Mucosa of rectum (tissue), 2 donors: ENCODE results near the gene PTPDC1.

Experiments used
- H3K27ac ChIP-seq, 2 donors: one replicate each; pipeline ENCODE4 v1.7.0; 2013; ENCODE audit warnings: inconsistent platforms in 2 of 2, low read depth in 2 of 2, low read length in 2 of 2
- H3K27me3 ChIP-seq, 2 donors: one replicate each; pipeline ENCODE4 v1.7.0; 2013; ENCODE audit warnings: low read length in 2 of 2; ENCODE audit not compliant: control insufficient read depth in 2 of 2, insufficient read depth in 2 of 2
- H3K36me3 ChIP-seq, 2 donors: one replicate each; pipeline ENCODE4 v1.7.0; 2013; ENCODE audit warnings: low read length in 2 of 2; ENCODE audit not compliant: control insufficient read depth in 2 of 2, insufficient read depth in 2 of 2
- H3K4me1 ChIP-seq, 2 donors: one replicate each; pipeline ENCODE4 v1.7.0; 2013; ENCODE audit warnings: low read length in 2 of 2, mild to moderate bottlenecking in 1 of 2; ENCODE audit not compliant: control insufficient read depth in 2 of 2, insufficient read depth in 2 of 2
- H3K4me3 ChIP-seq, 2 donors: one replicate each; pipeline ENCODE4 v1.7.0; 2013; ENCODE audit warnings: low read length in 2 of 2
- H3K9ac ChIP-seq, 2 donors: one replicate each; pipeline ENCODE4 v1.7.0; 2013; ENCODE audit warnings: low read length in 2 of 2, low read depth in 1 of 2, mild to moderate bottlenecking in 1 of 2
- H3K9me3 ChIP-seq, 2 donors: one replicate each; pipeline ENCODE4 v1.7.0; 2013; ENCODE audit warnings: low read length in 2 of 2; ENCODE audit not compliant: control insufficient read depth in 2 of 2
- donor health status: healthy.
- donor health status: Normal muscosa, but diverticular disease.

The PTPDC1 gene

DNA sequence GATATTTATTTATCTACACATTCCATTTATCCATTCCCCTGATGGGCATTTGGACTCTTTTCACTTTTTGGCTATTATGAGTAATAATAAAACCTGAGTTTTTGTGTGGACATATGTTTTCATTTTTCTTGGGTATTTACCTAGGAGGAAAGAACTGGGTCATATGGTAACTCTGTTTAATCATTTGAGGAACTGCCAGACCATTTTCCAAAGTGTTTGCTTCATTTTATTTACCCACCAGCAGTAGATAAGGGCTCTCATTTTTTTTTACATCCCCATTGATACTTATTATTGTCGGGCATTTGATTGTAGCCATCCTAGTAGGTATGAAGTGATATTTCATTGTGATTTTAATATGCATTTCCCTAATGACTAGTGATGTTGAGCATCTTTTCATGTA is 7.7 kb upstream of the PTPDC1 start:
- Histone ChIP-seq H3K27ac (no peak overlapping the region), H3K9ac (no peak overlapping the region), H3K4me1 (no peaks in the 10 kb centered on the region), H3K9me3 (no peaks in the 10 kb centered on the region), H3K4me3 (no peak overlapping the region), H3K27me3 (no peaks in the 10 kb centered on the region), H3K36me3 (peaks cover 2 to 3% of the 10 kb centered on the region in 2 donors)

DNA sequence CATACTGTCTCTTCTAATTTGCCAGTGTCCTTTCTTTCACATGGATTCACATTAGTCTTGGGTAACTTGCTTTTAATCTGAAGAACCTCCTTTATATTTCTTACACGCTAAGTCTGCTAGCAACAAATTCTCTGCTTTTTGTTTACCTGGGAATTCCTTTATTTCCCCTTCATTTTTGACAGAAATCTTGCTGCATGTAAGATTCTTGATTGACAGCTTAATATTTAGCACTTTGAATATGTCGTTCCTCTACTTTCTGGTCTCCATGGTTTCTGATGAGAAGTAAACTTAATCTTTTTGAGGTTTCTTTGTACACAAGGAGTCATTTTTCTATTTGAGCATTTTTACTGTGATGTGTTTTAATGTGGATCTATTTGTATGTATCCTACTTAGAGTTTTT is 6.2 kb upstream of the PTPDC1 start:
- no peaks in the 10 kb centered on the region for H3K9me3 ChIP-seq
- H3K27ac ChIP-seq, result no peak overlapping the region
- no peak overlapping the region for H3K4me3 ChIP-seq
- H3K4me1 ChIP-seq, result no peaks in the 10 kb centered on the region
- peaks cover 2 to 3% of the 10 kb centered on the region in 2 donors for H3K36me3 ChIP-seq
- no peaks in the 10 kb centered on the region for H3K27me3 ChIP-seq
- no peak overlapping the region for H3K9ac ChIP-seq

DNA sequence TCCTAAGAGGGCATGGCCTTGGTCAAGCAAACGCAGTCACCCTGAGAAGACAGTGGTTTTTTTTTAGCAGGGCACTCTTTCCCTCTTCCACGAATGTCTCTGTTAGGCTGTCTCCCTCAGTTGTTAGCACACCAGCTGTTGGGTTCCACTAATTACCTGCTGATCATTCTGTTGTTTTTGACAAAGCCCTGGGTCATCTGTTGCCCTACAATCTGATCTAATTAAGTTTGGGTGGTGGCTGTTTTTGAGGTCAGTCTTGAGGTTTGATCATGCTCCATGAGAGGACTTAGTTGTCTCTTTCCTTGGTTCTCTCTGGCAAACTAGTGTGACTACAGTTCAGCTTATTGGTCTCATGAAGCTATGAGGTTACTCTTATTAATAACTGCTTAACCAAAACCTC is 5.0 kb upstream of the PTPDC1 start:
- no peaks in the 10 kb centered on the region for H3K4me1 ChIP-seq
- no peaks in the 10 kb centered on the region for H3K27me3 ChIP-seq
- no peak overlapping the region for H3K9ac ChIP-seq
- no peak overlapping the region for H3K4me3 ChIP-seq
- no peaks in the 10 kb centered on the region for H3K9me3 ChIP-seq
- no peak overlapping the region for H3K27ac ChIP-seq
- H3K36me3 ChIP-seq, result peaks cover 0 to 3% of the 10 kb centered on the region in 2 donors

DNA sequence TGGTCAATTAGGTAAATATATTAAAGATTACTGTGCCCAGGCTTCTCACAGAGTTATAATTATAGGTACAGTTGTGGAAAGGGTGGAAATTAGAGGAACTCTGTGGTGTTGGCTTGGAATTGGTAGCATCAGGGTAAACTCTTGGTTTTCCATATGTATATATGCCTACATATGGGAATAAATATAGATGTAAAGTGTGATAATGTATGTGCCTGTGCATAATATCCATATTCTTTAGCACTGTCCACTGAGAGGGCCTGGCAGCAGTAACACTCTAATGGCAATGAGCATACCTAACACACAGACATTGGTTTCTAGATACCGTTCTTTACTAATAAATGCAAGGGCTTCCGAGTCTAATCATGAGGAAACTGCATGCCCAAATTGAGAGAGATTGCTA is 4.0 kb upstream of the PTPDC1 start:
- H3K36me3 ChIP-seq, result no peaks in the 10 kb centered on the region
- H3K27me3 ChIP-seq, result no peaks in the 10 kb centered on the region
- H3K9ac ChIP-seq, result no peak overlapping the region
- no peak overlapping the region for H3K27ac ChIP-seq
- H3K4me3 ChIP-seq, result no peak overlapping the region
- no peaks in the 10 kb centered on the region for H3K9me3 ChIP-seq
- no peaks in the 10 kb centered on the region for H3K4me1 ChIP-seq

DNA sequence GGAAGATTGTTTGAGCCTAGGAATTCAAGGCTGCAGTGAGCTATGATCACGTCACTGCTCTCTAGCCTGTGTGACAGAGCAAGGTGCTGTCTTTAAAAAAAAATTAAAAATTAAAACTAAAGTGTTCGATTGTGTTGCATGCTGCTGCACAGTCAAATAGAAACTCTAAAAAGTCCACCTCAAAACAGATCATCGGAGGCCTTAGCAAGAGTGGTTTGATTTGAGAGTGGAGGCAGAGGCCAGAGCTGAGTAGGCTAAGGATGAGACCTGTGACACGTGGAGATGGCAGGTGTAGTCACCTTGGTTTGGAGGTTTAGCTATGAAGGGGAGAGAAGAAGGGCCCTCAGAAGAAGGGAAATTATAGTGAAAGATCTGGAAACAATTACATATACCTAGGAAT is 2.8 kb upstream of the PTPDC1 start:
- H3K9me3 ChIP-seq, result no peaks in the 10 kb centered on the region
- no peak overlapping the region for H3K27ac ChIP-seq
- no peak overlapping the region for H3K9ac ChIP-seq

DNA sequence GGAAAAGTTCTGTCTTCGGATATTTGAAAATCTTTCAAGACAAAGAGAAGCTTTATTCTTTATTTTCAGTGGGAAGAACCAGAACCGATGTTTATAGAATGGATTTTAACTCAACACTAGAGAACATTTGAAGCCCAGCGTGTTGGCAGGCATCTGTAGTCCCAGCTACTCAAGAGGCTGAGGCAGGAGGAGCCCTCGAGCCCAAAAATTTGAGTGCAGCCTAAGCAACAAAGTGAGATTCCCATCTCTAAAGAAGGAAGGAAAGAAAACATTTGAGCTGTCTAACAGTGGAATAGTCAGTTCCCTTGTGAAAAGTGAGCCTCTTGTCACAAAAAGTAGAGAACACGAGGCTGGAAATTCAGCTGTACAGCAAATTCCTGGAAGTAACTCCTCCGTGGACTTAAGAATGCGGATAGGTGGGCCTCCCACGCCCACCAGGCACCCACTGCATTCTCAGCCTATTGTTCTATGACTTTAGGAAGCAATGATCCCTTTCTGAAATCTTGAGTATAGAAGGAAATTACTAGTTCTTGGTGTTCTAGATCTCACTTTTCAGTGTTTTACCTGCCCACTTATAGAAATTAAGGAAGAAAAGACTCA is 2.3 kb upstream of the PTPDC1 start:
- Histone ChIP-seq H3K4me1 (no peaks in the 10 kb centered on the region), H3K9ac (no peak overlapping the region), H3K27me3 (no peaks in the 10 kb centered on the region), H3K4me3 (no peak overlapping the region), H3K36me3 (no peaks in the 10 kb centered on the region), H3K9me3 (no peaks in the 10 kb centered on the region), H3K27ac (no peak overlapping the region)

More for the DNA sequence above, 2.8 kb upstream of the PTPDC1 start:
- Histone ChIP-seq H3K4me1 (no peaks in the 10 kb centered on the region), H3K4me3 (no peak overlapping the region), H3K27me3 (no peaks in the 10 kb centered on the region), H3K36me3 (no peaks in the 10 kb centered on the region)

DNA sequence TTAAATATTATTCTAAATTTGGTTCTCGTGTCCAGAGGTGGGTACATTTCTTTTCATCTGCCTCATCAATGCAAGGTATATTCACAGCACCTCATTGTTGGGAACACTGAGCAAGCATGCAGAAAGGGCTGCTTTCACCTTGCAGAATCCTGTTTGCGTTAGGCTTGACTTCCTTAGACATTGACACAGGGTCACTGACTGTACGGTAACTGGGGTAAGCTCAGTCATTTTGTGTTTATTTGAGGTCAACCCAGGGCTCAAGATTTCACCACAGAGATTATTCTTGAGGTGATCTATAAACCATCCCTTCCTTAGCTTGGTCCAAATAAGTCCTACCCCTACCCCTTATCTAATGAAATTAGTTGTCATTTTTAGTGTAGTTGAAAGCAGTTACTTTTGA is 1.7 kb upstream of the PTPDC1 start:
- Histone ChIP-seq H3K4me3 (no peak overlapping the region), H3K27me3 (no peaks in the 10 kb centered on the region), H3K36me3 (no peaks in the 10 kb centered on the region), H3K9me3 (no peaks in the 10 kb centered on the region), H3K27ac (no peak overlapping the region), H3K9ac (no peak overlapping the region), H3K4me1 (no peaks in the 10 kb centered on the region)

DNA sequence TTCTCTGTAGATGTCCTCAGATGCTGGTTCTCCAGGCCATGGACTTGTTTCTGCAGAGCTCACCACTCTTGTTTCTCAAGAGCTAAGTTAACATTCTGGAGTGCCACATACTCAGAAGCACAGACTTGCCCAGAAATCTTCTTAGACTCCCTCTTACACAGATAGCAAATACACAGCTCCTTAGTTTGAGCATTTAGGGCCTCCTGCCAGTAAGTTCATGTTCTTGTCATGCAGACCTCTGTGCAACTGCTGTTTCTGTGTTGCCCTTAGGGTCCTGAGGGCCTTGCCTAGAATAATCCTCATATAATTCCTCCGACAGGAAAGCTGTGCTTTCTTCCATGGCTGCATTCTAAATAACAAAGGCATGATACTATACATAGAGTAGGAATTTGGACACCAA is 1.3 kb upstream of the PTPDC1 start:
- H3K4me1 ChIP-seq, result no peaks in the 10 kb centered on the region
- no peak overlapping the region for H3K4me3 ChIP-seq
- no peak overlapping the region for H3K9ac ChIP-seq
- H3K27me3 ChIP-seq, result no peaks in the 10 kb centered on the region
- H3K27ac ChIP-seq, result no peak overlapping the region
- no peaks in the 10 kb centered on the region for H3K9me3 ChIP-seq
- H3K36me3 ChIP-seq, result peaks cover 0 to under 1% of the 10 kb centered on the region in 2 donors

DNA sequence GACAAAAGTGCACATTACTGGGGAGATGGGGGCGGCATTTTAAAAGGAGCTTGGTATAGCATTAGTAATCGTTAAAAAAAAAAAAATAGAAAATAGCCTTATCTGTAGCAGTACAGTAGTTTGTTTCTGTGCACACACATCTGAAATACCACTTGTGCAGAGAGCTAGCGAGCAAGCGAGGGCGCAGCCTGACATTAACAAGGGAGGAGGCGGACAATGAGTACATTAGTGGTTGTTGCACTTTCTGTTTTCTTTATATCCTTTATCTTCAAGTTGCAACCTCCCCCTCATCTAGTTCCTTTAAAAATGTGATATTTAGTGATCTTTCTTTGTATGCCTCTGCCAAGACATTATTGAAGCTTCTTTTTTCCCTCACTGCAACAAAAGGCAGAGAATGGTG is 880 bp upstream of the PTPDC1 start:
- Histone ChIP-seq H3K9me3 (no peaks in the 10 kb centered on the region), H3K27ac (no peak overlapping the region), H3K36me3 (peaks cover 0 to 3% of the 10 kb centered on the region in 2 donors), H3K27me3 (no peaks in the 10 kb centered on the region), H3K4me1 (no peaks in the 10 kb centered on the region), H3K9ac (no peak overlapping the region), H3K4me3 (no peak overlapping the region)

DNA sequence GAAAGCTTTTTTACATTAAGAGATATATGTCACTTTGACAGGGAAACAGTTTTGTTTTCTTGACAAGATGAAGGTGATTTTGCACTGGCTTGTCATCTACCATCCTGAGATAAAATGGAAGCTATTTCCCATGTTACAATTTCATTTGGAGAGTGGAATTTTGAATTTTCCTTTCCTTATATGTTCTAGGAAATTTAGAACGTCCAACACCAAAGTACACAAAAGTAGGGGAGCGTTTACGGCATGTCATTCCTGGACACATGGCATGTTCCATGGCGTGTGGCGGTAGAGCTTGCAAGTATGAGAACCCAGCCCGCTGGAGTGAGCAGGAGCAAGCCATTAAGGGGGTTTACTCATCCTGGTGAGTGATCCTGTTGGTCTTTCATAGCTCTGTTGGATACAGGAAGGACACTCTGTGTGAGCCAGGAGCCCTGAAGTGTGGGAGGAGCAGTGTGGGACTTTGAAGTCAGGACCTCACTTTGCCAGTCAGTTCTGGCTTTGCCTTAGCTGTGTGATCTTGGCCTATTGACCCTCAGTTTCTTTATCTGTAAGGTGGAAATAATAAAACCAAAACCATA is 887 bp downstream of the PTPDC1 start:
- no peaks in the 10 kb centered on the region for H3K9me3 ChIP-seq
- no peaks in the 10 kb centered on the region for H3K4me1 ChIP-seq
- no peak overlapping the region for H3K4me3 ChIP-seq
- H3K36me3 ChIP-seq, result peaks cover 0 to 3% of the 10 kb centered on the region in 2 donors
- H3K27ac ChIP-seq, result no peak overlapping the region
- no peak overlapping the region for H3K9ac ChIP-seq
- no peaks in the 10 kb centered on the region for H3K27me3 ChIP-seq
